Keratinocyte (primary cell): ENCODE results near the gene ADAMTS6.

Source experiments
- EZH2 ChIP-seq: IDR thresholded peaks from one replicate; pipeline ENCODE4 v1.6.1; 2012; ENCODE audit warnings: inconsistent platforms, mild to moderate bottlenecking, low read length, moderate library complexity
- TF ChIP-seq, protein P1 (sequence below), 3 experiments: IDR thresholded peaks in 1 of 3; conservative IDR thresholded peaks in 1 of 3; optimal IDR thresholded peaks in 1 of 3; 2 replicates in 2 of 3; 3 replicates in 1 of 3; pipeline versions ENCODE3 to v1.5.1; 2011; ENCODE audit warnings: low read length in 3 of 3, mild to moderate bottlenecking in 3 of 3, moderate library complexity in 2 of 3, control low read depth in 1 of 3, inconsistent platforms in 1 of 3; ENCODE audit not compliant: insufficient read depth in 2 of 3; ENCODE audit errors: extremely low read depth in 1 of 3

DNA sequence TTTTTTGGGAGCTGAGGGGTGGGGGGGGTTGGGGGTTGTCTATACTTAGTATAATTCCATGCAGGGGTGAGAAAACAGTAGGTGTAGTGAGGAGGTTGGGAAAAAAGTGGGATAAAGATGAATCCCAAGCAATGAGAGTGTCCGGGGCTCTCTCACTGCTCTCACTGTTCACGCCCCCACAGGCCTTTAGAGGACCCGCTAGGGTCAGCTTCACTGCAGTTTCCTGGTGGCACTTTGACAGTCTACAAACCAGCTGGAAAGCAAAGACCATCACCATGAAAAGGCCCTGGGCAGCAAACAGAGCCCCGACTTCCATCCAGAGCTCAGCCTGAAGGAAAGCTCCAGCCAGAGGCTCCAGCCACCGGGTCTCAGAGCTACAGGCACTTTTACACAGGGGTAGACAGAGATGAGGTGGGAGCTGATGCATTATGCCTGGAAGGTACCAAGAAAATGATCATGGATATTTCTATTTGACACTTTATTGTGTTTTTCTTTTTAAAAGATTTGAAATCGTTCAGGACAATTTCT, 355.1 kb downstream of the ADAMTS6 start:
- TF ChIP-seq, protein P1, sequence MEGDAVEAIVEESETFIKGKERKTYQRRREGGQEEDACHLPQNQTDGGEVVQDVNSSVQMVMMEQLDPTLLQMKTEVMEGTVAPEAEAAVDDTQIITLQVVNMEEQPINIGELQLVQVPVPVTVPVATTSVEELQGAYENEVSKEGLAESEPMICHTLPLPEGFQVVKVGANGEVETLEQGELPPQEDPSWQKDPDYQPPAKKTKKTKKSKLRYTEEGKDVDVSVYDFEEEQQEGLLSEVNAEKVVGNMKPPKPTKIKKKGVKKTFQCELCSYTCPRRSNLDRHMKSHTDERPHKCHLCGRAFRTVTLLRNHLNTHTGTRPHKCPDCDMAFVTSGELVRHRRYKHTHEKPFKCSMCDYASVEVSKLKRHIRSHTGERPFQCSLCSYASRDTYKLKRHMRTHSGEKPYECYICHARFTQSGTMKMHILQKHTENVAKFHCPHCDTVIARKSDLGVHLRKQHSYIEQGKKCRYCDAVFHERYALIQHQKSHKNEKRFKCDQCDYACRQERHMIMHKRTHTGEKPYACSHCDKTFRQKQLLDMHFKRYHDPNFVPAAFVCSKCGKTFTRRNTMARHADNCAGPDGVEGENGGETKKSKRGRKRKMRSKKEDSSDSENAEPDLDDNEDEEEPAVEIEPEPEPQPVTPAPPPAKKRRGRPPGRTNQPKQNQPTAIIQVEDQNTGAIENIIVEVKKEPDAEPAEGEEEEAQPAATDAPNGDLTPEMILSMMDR (optimal IDR thresholded peaks at IDR 0.05 in 1 of 3, IDR thresholded peaks at IDR 0.05 in 1 of 3, conservative IDR thresholded peaks at IDR 0.05 in 1 of 3; ENCODE audit: extremely low read depth in 1 of 3, insufficient read depth in 2 of 3, low read length in 3 of 3) = no peak
- no peak for TF ChIP-seq EZH2
